AG04450 (cell line): ENCODE results near the gene SYCE3. TPM values are rescaled to one million over a fixed set of nuclear protein-coding genes. Genes with fewer than 3 reads are reported as not detected.
A peak's percentile ranks its signal among the peaks of the same experiment; 100 is the strongest.
"Not testable (repeated sequence)": the region's sequence is repeated elsewhere in the genome, so short reads cannot be mapped to it uniquely, and the experiment has no call there.

Experiments used
- CTCF ChIA-PET: fragments of 300-600, 350-600 bp; formaldehyde crosslinking; extraction: SDS; loops from one replicate; lab custom pipeline; 2022; ENCODE audit warnings: antibody characterized with exemption, inconsistent platforms; lab: Charles Lee
- POLR2A ChIA-PET: fragments of 350-600 bp; formaldehyde crosslinking; extraction: SDS; loops from one replicate; lab custom pipeline; 2021; ENCODE audit warnings: antibody characterized with exemption, inconsistent platforms; lab: Yijun Ruan, JAX
- DNase-seq: peaks from one replicate; pipeline ENCODE4 v3.0.0-alpha.2; 2011; ENCODE audit warnings: low read depth, low spot score
- H3K27ac ChIP-seq: one replicate; pipeline ENCODE4 v1.5.1; 2012; ENCODE audit warnings: low read depth, low read length, control low read depth
- H3K27me3 ChIP-seq: one replicate; pipeline ENCODE4 v1.6.0; 2012; ENCODE audit warnings: low read length; ENCODE audit not compliant: control insufficient read depth, insufficient read depth
- H3K4me3 ChIP-seq: 2 replicates; pipeline ENCODE4 v1.5.1; 2011; ENCODE audit warnings: mild to moderate bottlenecking, low read depth, low read length, control low read depth
- H3K9me3 ChIP-seq: 2 replicates; pipeline ENCODE4 v1.5.1; 2012; ENCODE audit warnings: low read length; ENCODE audit not compliant: control insufficient read depth, insufficient read depth
- polyA plus RNA-seq: library from polyadenylated mRNA; depleted of rRNA; stranded (reverse); fragments of >200 nt; gene quantifications from 2 replicates; pipeline ENCODE4 v1.2.3, GENCODE V29; 2011
- TF ChIP-seq, protein P1 (sequence below): IDR thresholded peaks from 2 replicates; pipeline ENCODE4 v1.5.1; 2011; ENCODE audit warnings: low read depth, low read length, control low read depth, inconsistent platforms

Gene SYCE3
- polyA plus RNA-seq, 1 experiment = not detected

DNA sequence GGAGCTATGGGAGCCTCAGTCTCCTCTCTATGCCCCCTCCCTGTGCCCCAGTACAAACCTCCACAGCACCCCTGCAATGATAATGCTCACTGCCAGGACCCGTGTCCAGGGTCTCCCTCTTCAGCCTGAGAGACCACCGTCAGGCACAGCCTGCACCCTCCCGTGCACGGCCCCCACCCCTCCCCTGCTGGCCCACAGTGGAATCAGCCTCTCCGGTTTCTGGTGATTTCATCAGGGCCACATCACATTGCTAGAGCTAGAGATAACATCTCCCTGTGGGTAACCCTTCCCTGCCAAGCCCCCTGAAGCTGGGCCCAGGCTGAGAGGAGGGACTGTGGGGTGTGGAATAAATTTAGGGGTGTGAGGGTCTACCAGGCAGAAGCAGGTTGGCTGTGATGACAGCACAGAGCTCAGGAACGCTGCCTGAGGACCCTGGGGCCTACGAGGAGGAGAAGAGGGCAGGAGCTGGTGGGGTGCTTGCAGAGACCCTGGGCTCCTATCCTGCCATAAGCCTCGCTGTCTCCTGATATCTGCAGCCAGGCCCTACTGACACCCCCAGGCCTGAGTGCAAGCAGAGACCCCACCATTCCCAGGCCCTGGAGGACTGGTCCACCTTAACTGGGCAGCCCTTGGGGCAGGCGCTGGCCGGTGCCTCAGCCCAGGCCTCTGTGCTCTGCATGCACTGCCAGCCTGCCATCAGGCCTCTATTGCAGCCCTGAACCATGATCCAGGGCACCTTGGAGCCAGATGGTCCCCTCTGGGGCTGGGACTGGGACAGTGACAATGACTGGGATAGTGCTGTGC, 17.0 kb downstream of the SYCE3 start, which contains the start of gene KLHDC7B:
Gene KLHDC7B (plus strand): TSS at position 378 of the 804 bp plus-strand sequence. CDS start 345 bp downstream, at position 723.
- no peak for DNase-seq
- Histone ChIP-seq H3K27ac (no peak within 1 kb of the TSS), H3K27me3 (peaks cover 44% of the 10 kb centered on the region), H3K4me3 (no peak within 1 kb of the TSS), H3K9me3 (no peaks in the 10 kb centered on the region; the same call in 1 of the 2 replicates)
- TF ChIP-seq, protein P1, sequence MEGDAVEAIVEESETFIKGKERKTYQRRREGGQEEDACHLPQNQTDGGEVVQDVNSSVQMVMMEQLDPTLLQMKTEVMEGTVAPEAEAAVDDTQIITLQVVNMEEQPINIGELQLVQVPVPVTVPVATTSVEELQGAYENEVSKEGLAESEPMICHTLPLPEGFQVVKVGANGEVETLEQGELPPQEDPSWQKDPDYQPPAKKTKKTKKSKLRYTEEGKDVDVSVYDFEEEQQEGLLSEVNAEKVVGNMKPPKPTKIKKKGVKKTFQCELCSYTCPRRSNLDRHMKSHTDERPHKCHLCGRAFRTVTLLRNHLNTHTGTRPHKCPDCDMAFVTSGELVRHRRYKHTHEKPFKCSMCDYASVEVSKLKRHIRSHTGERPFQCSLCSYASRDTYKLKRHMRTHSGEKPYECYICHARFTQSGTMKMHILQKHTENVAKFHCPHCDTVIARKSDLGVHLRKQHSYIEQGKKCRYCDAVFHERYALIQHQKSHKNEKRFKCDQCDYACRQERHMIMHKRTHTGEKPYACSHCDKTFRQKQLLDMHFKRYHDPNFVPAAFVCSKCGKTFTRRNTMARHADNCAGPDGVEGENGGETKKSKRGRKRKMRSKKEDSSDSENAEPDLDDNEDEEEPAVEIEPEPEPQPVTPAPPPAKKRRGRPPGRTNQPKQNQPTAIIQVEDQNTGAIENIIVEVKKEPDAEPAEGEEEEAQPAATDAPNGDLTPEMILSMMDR = peak; percentile 34
- POLR2A ChIA-PET = interaction anchor here (0.9 kb wide), 1 partner anchor 20 kb away, joined by 4 read pairs; the partner anchor contains the start of gene SCO2
- CTCF ChIA-PET = interaction anchor here (1.0 to 1.8 kb wide), 2 partner anchors 17 to 20 kb away, joined by 3 to 8 read pairs; partner anchors contain the start of genes SCO2 and SYCE3

DNA sequence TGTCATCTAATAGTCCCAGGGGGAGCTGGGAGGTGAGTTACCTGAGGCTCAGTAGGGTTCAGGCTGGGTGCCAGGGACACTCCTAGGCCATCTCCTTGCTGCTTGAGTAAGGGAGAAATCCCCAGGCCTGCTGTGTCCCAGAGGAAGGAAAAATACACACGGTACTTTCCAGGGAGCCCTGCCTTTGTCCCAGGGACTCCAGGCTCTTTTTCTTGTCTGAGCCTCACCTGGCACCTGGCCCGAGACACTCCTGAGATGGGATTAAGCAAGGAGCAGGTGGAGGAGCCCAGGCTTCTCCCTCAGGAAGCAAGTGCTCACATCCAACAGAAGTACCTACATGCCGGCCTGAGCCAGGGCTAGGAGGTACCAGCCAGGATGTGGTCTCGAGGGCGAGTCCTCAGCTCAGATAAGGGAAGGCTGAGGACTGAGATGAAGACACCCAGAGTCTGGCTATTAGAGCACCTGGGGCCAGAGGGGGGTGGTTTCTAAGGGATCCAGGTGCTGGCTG, 17.9 kb downstream of the SYCE3 start:
- CTCF ChIA-PET = interaction anchor here (1.8 kb wide), 1 partner anchor 18 kb away, joined by 8 read pairs; the partner anchor contains the start of gene SYCE3
- H3K27me3 ChIP-seq = peaks cover 37% of the 10 kb centered on the region
- TF ChIP-seq, protein P1 = no peak
- no peak for DNase-seq
- H3K9me3 ChIP-seq = no peaks in the 10 kb centered on the region; the same call in 1 of the 2 replicates
- H3K27ac ChIP-seq = no peak overlapping the region
- no peak overlapping the region for H3K4me3 ChIP-seq
- POLR2A ChIA-PET = no interaction called here

DNA sequence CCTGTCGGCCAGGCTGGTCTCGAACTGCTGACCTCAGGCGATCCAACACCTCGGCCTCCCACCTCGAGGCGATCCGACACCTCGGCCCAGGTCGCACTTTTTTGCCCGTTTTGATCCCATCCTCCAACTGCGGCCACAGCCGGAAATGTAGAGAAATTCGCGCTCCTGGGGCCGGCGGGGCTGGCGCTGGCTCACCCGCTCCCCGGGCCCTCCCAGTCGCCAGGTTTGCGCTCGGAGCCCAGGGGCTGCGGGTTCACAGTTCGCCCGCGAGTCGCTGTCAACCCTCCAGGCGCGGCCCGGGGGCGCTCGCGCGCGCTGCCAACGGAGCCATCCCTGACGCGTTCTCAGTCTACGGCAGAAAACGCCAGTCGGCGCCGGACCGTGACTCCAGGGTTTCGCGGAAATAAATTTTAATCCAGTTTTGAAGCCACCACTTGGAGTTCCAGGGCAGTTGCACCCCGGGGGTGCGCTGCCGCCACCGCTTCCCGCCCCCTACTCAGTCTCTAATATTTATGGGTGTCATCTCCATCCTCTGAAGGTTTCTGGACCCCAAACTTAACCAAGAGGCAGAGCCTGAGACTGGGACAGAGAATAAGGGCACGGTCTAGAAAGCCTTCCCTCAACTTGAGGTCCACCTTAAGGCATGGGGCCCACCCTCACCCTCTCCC, 18.5 kb downstream of the SYCE3 start:
- DNase-seq = no peak
- H3K4me3 ChIP-seq = peak overlapping the region; percentile 31; the same call in 1 of the 2 replicates
- no peak overlapping the region for H3K27ac ChIP-seq
- ChIA-PET POLR2A (no interaction called here), CTCF (interaction anchor here (1.8 kb wide), 1 partner anchor 19 kb away, joined by 8 read pairs; the partner anchor contains the start of gene SYCE3)
- H3K9me3 ChIP-seq = no peaks in the 10 kb centered on the region; the same call in 1 of the 2 replicates
- TF ChIP-seq, protein P1 = peak; percentile 61
- H3K27me3 ChIP-seq = peaks cover 31% of the 10 kb centered on the region

DNA sequence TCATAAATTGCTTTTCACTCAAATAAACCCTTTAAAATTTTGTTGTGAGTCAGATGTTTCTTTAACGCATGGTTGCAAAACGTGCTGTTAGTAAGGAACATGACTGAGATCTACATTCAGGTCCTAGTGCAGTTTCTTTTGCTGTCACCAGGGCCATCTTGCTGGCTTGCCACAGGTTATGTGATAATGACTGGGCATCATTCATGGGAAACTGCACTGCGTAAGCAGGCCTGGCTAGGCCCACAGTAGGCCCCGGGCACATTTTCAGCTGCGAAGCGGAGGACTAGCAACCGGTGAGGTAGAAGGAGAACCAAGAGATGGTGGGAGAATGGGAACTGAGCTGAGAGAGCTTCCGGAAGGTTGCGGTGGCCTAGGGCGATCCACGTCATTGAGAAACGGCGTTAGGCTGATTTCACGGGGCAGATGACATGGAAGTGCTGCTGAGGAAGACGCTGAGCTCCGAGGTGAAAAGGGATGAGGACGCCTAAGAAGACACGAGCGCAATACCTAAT, 20.2 kb downstream of the SYCE3 start:
- no peaks in the 10 kb centered on the region; the same call in 1 of the 2 replicates for H3K9me3 ChIP-seq
- CTCF ChIA-PET = interaction anchor here (0.9 kb wide), 1 partner anchor 20 kb away, joined by 3 read pairs; the partner anchor contains the start of gene SYCE3
- H3K27me3 ChIP-seq = peaks cover 15% of the 10 kb centered on the region
- no peak overlapping the region for H3K4me3 ChIP-seq
- TF ChIP-seq, protein P1 = no peak
- no peak for DNase-seq
- H3K27ac ChIP-seq = no peak overlapping the region
- POLR2A ChIA-PET = interaction anchor here (0.6 to 0.7 kb wide), 2 partner anchors 11 to 17 kb away, joined by 3 read pairs; partner anchors contain the start of gene SCO2

DNA sequence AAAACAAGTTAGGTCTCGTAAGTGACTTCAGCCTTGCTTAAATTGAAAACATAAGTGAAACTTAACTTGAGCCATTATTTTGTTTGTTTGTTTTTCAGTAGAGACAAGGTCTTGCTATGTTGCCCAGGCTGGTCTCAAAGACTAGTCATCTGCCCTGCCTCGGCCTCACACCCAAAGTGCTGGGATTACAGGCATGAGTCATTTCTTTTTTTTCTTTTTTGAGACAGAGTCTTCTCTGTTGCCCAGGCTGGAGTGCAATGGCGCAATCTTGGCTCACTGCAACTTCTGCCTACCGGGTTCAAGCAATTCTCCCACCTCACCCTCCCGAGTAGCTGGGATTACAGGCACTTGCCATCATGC, 21.1 kb downstream of the SYCE3 start:
- H3K4me3 ChIP-seq, H3K9me3 ChIP-seq, H3K27ac ChIP-seq: not testable (repeated sequence)
- peak; percentile 50 for DNase-seq
- POLR2A ChIA-PET = interaction anchor here (0.6 to 0.7 kb wide), 2 partner anchors 10 to 16 kb away, joined by 3 read pairs; partner anchors contain the start of gene SCO2
- peaks cover 10% of the 10 kb centered on the region for H3K27me3 ChIP-seq
- CTCF ChIA-PET = interaction anchor here (1.4 kb wide), 1 partner anchor 79 kb away, joined by 6 read pairs; no protein-coding TSS in a partner anchor
